ENCODE data around the gene CFAP20.

CFAP20 gene

GRCh38 chr16:58121132-58121531, 8.0 kb downstream of the CFAP20 start:
- H3K4me2 ChIP-seq (ENCODE audit: low read depth, low read length, poor library complexity, severe bottlenecking) = no peak overlapping the region
- H3K9ac ChIP-seq (ENCODE audit: low read length) = no peak overlapping the region
- H3K36me3 ChIP-seq (ENCODE audit: low read length) = peaks cover 7% of the 10 kb centered on the region; the same call in 1 of the 2 replicates
- H2AFZ ChIP-seq (ENCODE audit: low read depth, low read length, severe bottlenecking) = no peak overlapping the region
- H3K9me3 ChIP-seq (ENCODE audit: insufficient read depth, low read length) = no peaks in the 10 kb centered on the region
- H3K4me3 ChIP-seq (ENCODE audit: insufficient read depth, low read length, poor library complexity, severe bottlenecking) = no peak overlapping the region
- peaks cover 89% of the 10 kb centered on the region for H3K79me2 ChIP-seq (ENCODE audit: insufficient read depth, low read length)
- H3K9me2 ChIP-seq (replicated peaks; ENCODE audit: insufficient read depth, low read length) = no peaks in the 10 kb centered on the region
- H3K27ac ChIP-seq (ENCODE audit: low read depth, low read length) = no peak overlapping the region
- H3K27me3 ChIP-seq (ENCODE audit: low read length) = no peaks in the 10 kb centered on the region
- TF ChIP-seq EZH2phosphoT487 (conservative IDR thresholded peaks at IDR 0.05; ENCODE audit: low read length) (no peak), CTCF (IDR thresholded peaks at IDR 0.05; ENCODE audit: insufficient read depth, low read length, poor library complexity, severe bottlenecking) (no peak)
- H4K20me1 ChIP-seq (ENCODE audit: low read depth, low read length) = peaks cover 29% of the 10 kb centered on the region
- H3F3A ChIP-seq (ENCODE audit: insufficient read depth) = no peaks in the 10 kb centered on the region

- Histone ChIP-seq H3K36me3 (ENCODE audit: low read length) (peaks cover 16% of the 10 kb centered on the region), H3K4me3 (ENCODE audit: insufficient read depth, low read length, poor library complexity, severe bottlenecking) (no peak overlapping the region), H3K79me2 (ENCODE audit: insufficient read depth, low read length) (peaks cover 80% of the 10 kb centered on the region), H3K4me2 (ENCODE audit: low read depth, low read length, poor library complexity, severe bottlenecking) (no peak overlapping the region), H3K27ac (ENCODE audit: low read depth, low read length) (no peak overlapping the region), H3K9me3 (ENCODE audit: insufficient read depth, low read length) (no peaks in the 10 kb centered on the region), H4K20me1 (ENCODE audit: low read depth, low read length) (peaks cover 29% of the 10 kb centered on the region), H3K9me2 (replicated peaks; ENCODE audit: insufficient read depth, low read length) (no peaks in the 10 kb centered on the region), H3K27me3 (ENCODE audit: low read length) (no peaks in the 10 kb centered on the region), H3F3A (ENCODE audit: insufficient read depth) (no peaks in the 10 kb centered on the region), H3K9ac (ENCODE audit: low read length) (no peak overlapping the region), H2AFZ (ENCODE audit: low read depth, low read length, severe bottlenecking) (no peak overlapping the region)
- no peak for TF ChIP-seq EZH2phosphoT487 (conservative IDR thresholded peaks at IDR 0.05; ENCODE audit: low read length)
- TF ChIP-seq CTCF (IDR thresholded peaks at IDR 0.05; ENCODE audit: insufficient read depth, low read length, poor library complexity, severe bottlenecking) = no peak
Observed at GRCh38 chr16:58120234-58120633, 8.9 kb downstream of the CFAP20 start.

DNA sequence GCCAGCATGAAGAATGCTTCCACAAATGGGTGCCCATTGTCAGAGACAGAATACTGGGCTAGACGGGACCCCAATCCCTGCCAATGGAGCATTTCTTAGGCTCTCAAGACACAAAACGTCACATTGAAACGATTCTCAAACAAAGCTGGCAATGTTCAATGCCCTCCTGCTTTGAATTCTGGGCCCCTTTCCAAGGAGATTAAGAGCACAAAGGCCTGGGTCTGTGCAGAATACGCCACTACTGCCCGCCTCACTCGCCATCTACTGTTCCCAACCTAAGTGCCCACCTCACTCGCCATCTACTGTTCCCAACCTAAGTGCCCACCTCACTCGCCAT, 9.7 kb downstream of the CFAP20 start:
- Histone ChIP-seq H3F3A (ENCODE audit: insufficient read depth) (no peaks in the 10 kb centered on the region), H3K4me3 (ENCODE audit: insufficient read depth, low read length, poor library complexity, severe bottlenecking) (no peak overlapping the region), H3K79me2 (ENCODE audit: insufficient read depth, low read length) (peaks cover 74% of the 10 kb centered on the region), H3K27ac (ENCODE audit: low read depth, low read length) (no peak overlapping the region), H3K27me3 (ENCODE audit: low read length) (no peaks in the 10 kb centered on the region), H3K9me3 (ENCODE audit: insufficient read depth, low read length) (no peaks in the 10 kb centered on the region), H3K9me2 (replicated peaks; ENCODE audit: insufficient read depth, low read length) (no peaks in the 10 kb centered on the region), H3K9ac (ENCODE audit: low read length) (no peak overlapping the region), H3K36me3 (ENCODE audit: low read length) (peaks cover 22% of the 10 kb centered on the region), H4K20me1 (ENCODE audit: low read depth, low read length) (peaks cover 26% of the 10 kb centered on the region), H3K4me2 (ENCODE audit: low read depth, low read length, poor library complexity, severe bottlenecking) (no peak overlapping the region), H2AFZ (ENCODE audit: low read depth, low read length, severe bottlenecking) (no peak overlapping the region)
- TF ChIP-seq EZH2phosphoT487 (conservative IDR thresholded peaks at IDR 0.05; ENCODE audit: low read length) (no peak), CTCF (IDR thresholded peaks at IDR 0.05; ENCODE audit: insufficient read depth, low read length, poor library complexity, severe bottlenecking) (no peak)

Measured in SU-DHL-6 (cell line).